Esophagus squamous epithelium (tissue), 5 donors: Measurements from ENCODE around the gene ZBTB48. TPM values are rescaled to one million over a fixed set of nuclear protein-coding genes. Genes with fewer than 3 reads are reported as not detected.

Experiments
- DNase-seq: peaks from one replicate; lab custom pipeline; 2025; lab: John Stamatoyannopoulos, UW
- H3K27ac ChIP-seq, 4 donors: fragments of 200-600 bp; sonication (generic); one replicate each; pipeline ENCODE4 v1.5.1; 2016 to 2019; ENCODE audit warnings: mild to moderate bottlenecking in 1 of 4
- H3K27me3 ChIP-seq, 4 donors: fragments of 200-600 bp; sonication (generic); 1 replicate in 3 of 4; 2 replicates in 1 of 4; pipeline versions ENCODE4 v1.5.1 to v1.6.0; 2017 to 2021; ENCODE audit warnings: antibody characterized with exemption in 1 of 4
- H3K36me3 ChIP-seq, 3 donors: fragments of 200-600 bp; sonication (generic); one replicate each; pipeline ENCODE4 v1.5.1; 2016 to 2019
- H3K4me1 ChIP-seq, 3 donors: fragments of 200-600 bp; sonication (generic); one replicate each; pipeline ENCODE4 v1.5.1; 2017 to 2019
- H3K4me3 ChIP-seq, 4 donors: fragments of 200-600 bp; sonication (generic); 1 replicate in 3 of 4; 2 replicates in 1 of 4; pipeline ENCODE4 v1.5.1; 2016 to 2019; ENCODE audit warnings: mild to moderate bottlenecking in 2 of 4, moderate library complexity in 1 of 4
- H3K9me3 ChIP-seq, 3 donors: fragments of 200-600 bp; sonication (generic); one replicate each; pipeline ENCODE4 v1.5.1; 2016 to 2019
- POLR2A ChIP-seq, 4 donors: fragments of 450-650 bp; IDR thresholded peaks; one replicate each; pipeline ENCODE4 v1.6.1; 2017; ENCODE audit warnings: antibody characterized with exemption in 4 of 4, mild to moderate bottlenecking in 4 of 4, moderate library complexity in 3 of 4
- whole genome bisulfite sequencing, 2 donors: methylation state at CpG; one replicate each; pipeline ENCODE4 v1.1.5; 2018; 5-methylcytosine and 5-hydroxymethylcytosine counted together
- intact Hi-C: fragments of 100-400 bp; cut with DNase I; formaldehyde crosslinking; loops from one replicate; pipeline ENCODE4 v1.15.0; 2022
- total RNA-seq, 4 donors: library from RNA; depleted of rRNA; stranded (reverse); fragments of >200 nt; gene quantifications; one replicate each; pipeline ENCODE4 v1.1.0, GENCODE V29; 2016
- TF ChIP-seq, protein P1 (sequence below), 6 experiments: fragments of 450-650 bp in 4 of 6; fragments of 200-600 bp in 2 of 6; sonication (generic) in 2 of 6; IDR thresholded peaks; one replicate each; pipeline ENCODE4 v1.5.1; 2016 to 2019; ENCODE audit warnings: antibody characterized with exemption in 6 of 6, mild to moderate bottlenecking in 4 of 6, moderate library complexity in 4 of 6
- donor health status: DM: yes; HTN: yes; CAD: no.

ZBTB48 gene
- total RNA-seq, 4 donors from 2014 or later, result 7.2 to 26.0 (median 16.0) TPM

DNA sequence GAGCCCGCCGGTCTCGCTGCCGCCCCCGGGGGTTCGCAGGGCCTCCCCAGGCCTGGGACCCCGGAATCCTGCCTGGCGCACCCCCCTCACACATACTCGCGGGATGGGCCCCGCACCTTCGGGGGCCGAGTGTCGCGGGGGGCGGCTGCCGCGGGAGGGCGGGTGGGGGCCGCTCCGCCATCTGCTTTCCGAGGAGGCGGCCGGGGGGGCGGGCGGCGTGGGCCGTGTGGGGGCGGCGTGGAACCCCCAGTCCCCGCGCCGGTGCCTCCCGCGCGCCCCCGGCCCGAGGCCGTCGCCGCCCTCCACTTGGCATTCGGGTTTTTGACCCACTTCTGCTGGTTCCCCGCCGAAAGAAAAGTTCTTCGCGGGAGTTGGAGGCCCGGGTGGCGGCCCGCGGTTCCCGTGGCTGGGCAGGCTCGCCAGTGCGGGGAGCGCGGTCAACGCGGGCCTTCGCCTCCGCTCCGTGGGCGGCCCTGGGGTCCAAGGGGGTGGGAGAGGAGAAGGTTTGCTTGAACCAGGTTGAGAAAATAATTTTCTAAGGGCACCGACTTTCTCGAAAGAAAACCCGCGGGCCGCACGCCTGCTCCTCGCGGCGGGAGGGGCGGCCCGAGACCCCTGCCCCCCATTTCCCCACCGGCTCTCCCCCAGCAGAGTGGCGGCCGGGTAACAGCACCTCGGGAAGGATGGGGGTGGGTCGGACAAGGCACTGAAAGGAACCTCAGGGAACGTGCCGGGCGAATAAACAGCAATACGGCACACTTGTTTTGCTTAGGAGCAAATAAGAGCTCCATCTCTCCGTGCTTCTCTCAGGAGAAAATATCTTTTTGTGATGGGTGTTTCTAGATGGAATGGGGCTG lies 35.4 kb downstream of the ZBTB48 start:
- Histone ChIP-seq H3K27me3 (no peaks in the 10 kb centered on the region), H3K4me1 (peaks cover 16 to 49% (median 22%) of the 10 kb centered on the region in 3 donors), H3K9me3 (no peaks in the 10 kb centered on the region), H3K4me3 (peak overlapping the region; percentile 76 to 97 (median 85)), H3K27ac (peak overlapping the region; percentile 91 to 99 (median 98)), H3K36me3 (peaks cover 0 to 32% (median 12%) of the 10 kb centered on the region in 3 donors)
- intact Hi-C loops, result no loop called here
- 8 to 16% methylated on average over 15 to 16 of the region's 82 CpGs for WGBS, 2 donors
- DNase-seq, result no peak
- TF ChIP-seq, protein P1, sequence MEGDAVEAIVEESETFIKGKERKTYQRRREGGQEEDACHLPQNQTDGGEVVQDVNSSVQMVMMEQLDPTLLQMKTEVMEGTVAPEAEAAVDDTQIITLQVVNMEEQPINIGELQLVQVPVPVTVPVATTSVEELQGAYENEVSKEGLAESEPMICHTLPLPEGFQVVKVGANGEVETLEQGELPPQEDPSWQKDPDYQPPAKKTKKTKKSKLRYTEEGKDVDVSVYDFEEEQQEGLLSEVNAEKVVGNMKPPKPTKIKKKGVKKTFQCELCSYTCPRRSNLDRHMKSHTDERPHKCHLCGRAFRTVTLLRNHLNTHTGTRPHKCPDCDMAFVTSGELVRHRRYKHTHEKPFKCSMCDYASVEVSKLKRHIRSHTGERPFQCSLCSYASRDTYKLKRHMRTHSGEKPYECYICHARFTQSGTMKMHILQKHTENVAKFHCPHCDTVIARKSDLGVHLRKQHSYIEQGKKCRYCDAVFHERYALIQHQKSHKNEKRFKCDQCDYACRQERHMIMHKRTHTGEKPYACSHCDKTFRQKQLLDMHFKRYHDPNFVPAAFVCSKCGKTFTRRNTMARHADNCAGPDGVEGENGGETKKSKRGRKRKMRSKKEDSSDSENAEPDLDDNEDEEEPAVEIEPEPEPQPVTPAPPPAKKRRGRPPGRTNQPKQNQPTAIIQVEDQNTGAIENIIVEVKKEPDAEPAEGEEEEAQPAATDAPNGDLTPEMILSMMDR (IDR thresholded peaks at IDR 0.05), result no peak
- TF ChIP-seq POLR2A (IDR thresholded peaks at IDR 0.05), result no peak

DNA sequence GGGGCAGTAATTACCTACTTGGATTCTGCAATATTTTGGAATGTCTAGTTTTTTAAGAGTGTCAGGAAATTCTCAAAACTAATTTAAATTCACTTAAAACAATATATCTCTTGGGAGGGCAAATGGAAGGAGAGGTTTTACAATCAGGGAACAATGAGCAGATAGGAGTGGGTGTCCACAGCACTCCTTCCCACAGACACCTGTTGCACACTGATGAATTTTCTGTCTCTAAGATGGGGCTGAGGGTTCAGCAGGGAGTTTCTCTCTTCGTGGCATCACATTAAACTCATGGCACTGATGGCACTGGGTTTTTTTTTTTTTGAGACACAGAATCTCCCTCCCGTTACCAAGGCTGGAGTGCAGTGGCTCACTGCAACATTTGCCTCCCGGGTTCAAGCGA lies 39.3 kb downstream of the ZBTB48 start:
- H3K36me3 ChIP-seq, result peaks cover 0 to 71% (median 32%) of the 10 kb centered on the region in 3 donors
- no peak for DNase-seq
- H3K27me3 ChIP-seq, result no peaks in the 10 kb centered on the region
- WGBS, 2 donors, result 88 to 90% methylated on average over 3 to 4 of the region's 4 CpGs
- TF ChIP-seq, protein P1 (IDR thresholded peaks at IDR 0.05), result no peak
- no peak for TF ChIP-seq POLR2A (IDR thresholded peaks at IDR 0.05)
- intact Hi-C loops, result no loop called here
- no peak overlapping the region for H3K4me3 ChIP-seq
- no peak overlapping the region for H3K27ac ChIP-seq
- H3K4me1 ChIP-seq, result peaks cover 6 to 23% (median 12%) of the 10 kb centered on the region in 3 donors
- no peaks in the 10 kb centered on the region for H3K9me3 ChIP-seq

DNA sequence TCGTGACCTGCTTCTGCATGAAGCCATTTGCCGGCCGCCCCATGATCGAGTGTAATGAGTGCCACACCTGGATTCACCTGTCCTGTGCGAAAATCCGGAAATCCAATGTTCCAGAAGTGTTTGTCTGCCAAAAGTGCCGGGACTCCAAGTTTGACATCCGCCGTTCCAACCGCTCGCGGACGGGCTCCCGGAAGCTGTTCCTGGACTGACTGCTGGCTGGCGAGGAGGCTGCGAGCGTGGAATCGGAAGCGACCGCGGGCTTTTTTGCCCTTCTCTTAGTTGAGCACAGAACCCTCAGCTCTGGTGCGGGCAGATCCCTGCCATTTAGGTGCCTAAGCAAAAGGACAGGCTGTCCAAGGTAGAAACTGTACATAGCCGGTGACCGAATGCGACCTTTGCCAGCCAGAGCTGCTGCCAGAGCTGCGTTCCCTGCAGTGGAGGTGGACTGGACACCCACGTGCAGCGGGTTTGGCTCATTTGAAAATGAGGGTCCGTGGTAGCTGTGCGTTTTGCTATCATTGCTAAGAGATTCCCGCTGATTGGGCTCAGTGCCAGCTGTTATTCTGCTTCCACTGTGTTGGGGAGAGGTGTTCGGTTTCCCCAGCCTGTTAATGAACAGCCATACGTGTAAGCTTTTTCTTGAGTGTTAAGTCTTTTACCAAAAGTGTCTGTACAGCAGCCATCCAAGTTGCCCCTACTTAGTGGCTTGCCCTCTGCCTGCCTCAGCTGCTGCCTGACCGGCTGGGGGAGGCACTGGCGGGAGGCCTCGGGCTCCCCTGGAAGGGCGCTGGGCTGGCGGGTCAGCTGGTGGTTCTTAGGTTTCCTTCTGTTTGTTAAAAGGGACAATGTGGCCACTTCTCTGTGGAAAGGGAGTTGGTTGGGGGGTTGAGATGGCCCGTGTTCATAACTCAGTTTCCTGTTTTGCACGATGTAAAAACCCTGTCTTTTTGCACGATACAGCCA lies 41.9 kb downstream of the ZBTB48 start:
- H3K4me1 ChIP-seq, result peaks cover 10 to 25% (median 15%) of the 10 kb centered on the region in 3 donors
- no peaks in the 10 kb centered on the region for H3K9me3 ChIP-seq
- H3K27ac ChIP-seq, result no peak overlapping the region
- WGBS, 2 donors, result 77 to 89% methylated on average over 16 to 27 of the region's 41 CpGs
- H3K4me3 ChIP-seq, result no peak overlapping the region
- peaks cover 0 to 74% (median 32%) of the 10 kb centered on the region in 3 donors for H3K36me3 ChIP-seq
- TF ChIP-seq, protein P1 (IDR thresholded peaks at IDR 0.05), result no peak
- no peak for TF ChIP-seq POLR2A (IDR thresholded peaks at IDR 0.05)
- DNase-seq, result no peak
- intact Hi-C loops, result loop anchor here (10.0 kb wide), 1 partner anchor 67 kb away; the partner anchor contains the start of genes NOL9 and TAS1R1
- H3K27me3 ChIP-seq, result no peaks in the 10 kb centered on the region

DNA sequence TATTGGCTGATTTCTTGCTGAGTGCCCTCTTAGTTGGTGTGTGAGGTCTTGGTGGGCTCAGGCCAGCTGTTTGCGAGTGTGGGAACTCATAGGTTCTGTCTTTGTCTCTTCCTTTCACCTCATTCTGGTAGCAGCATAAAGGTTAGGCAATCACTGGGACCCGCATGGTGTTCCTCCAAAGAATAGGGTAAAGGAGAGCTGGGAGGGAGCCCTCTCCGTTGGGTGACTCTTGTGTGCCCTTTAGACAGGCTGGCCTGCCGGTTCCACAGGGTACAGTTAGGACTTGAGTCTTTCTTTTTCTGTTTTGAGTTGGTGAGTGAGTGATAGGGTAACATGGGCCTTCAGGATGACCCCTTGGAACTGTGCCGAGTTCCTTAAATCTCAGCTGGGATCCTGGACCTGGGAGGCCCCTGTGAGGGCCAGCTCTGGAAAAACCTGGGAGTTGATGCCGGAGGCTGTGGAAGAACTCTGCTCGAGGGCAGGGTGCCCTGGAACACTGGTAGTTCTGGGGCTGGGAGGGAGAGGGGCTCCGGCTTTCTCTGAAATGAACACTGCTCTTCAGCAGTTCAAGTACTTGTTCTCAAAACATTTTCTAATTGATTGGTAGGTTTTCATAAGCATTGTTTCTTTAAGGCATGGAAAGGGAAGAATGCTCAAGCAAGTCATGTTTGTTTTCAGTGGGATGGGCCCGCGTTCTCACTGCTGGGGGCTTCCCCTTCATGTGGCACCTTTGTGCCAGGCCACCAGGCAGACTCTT lies 42.8 kb downstream of the ZBTB48 start:
- no peak for TF ChIP-seq POLR2A (IDR thresholded peaks at IDR 0.05)
- TF ChIP-seq, protein P1 (IDR thresholded peaks at IDR 0.05), result no peak
- 73 to 79% methylated on average over 6 to 8 of the region's 10 CpGs for WGBS, 2 donors
- Histone ChIP-seq H3K36me3 (peaks cover 0 to 76% (median 32%) of the 10 kb centered on the region in 3 donors), H3K4me3 (no peak overlapping the region), H3K9me3 (no peaks in the 10 kb centered on the region), H3K27ac (no peak overlapping the region), H3K27me3 (no peaks in the 10 kb centered on the region), H3K4me1 (peaks cover 11 to 27% (median 13%) of the 10 kb centered on the region in 3 donors)
- intact Hi-C loops, result loop anchor here (10.0 kb wide), 1 partner anchor 68 kb away; the partner anchor contains the start of genes NOL9 and TAS1R1
- DNase-seq, result no peak
